GM18499 (cell line): ENCODE data around the gene BZW1.

Source experiments
- ATAC-seq: cut with Tn5 transposase; IDR thresholded peaks from one replicate; pipeline ENCODE4 v1.9.1; 2021; ENCODE audit warnings: moderate number of reproducible peaks; ENCODE audit not compliant: insufficient read depth, unreplicated experiment

BZW1 gene

GRCh38 chr2:200864176-200865034 is 52.7 kb downstream of the BZW1 start, which contains the start of gene CLK1:
TSS of gene CLK1 (minus strand) at chr2:200864658. CDS start at chr2:200861862, 2,796 bp downstream.
- peak; percentile 51 for ATAC-seq

GRCh38 chr2:200869014-200869413 is 57.3 kb downstream of the BZW1 start:
- ATAC-seq = no peak

- ATAC-seq = no peak
These were observed 59.4 kb downstream of the BZW1 start for GRCh38 chr2:200871151-200871550.

- no peak for ATAC-seq
These were observed 61.9 kb downstream of the BZW1 start for GRCh38 chr2:200873560-200873959.
